Activated effector memory CD4-positive, alpha-beta T cell treated with anti-CD3 and anti-CD28 coated beads, Interleukin-2, amount 50 U/mL, for 16 hours (primary cell): ENCODE data around the gene CLDN16.

Experiments used
- DNase-seq: peaks from one replicate; pipeline ENCODE4 v3.0.0-alpha.2; 2020

The CLDN16 gene

GRCh38 chr3:190381441-190381840 lies 6.5 kb upstream of the CLDN16 start:
- no peak for DNase-seq

GRCh38 chr3:190382082-190382481 lies 5.9 kb upstream of the CLDN16 start:
- no peak for DNase-seq

- DNase-seq = no peak
Measured at GRCh38 chr3:190384309-190384756, 3.6 kb upstream of the CLDN16 start.

GRCh38 chr3:190385731-190386688 lies 2.0 kb upstream of the CLDN16 start:
- no peak for DNase-seq

- DNase-seq = no peak
Measured at GRCh38 chr3:190388703-190389102, 740 bp downstream of the CLDN16 start.

- no peak for DNase-seq
Measured at GRCh38 chr3:190396001-190396400, 8.0 kb downstream of the CLDN16 start.

- DNase-seq = no peak
Measured at GRCh38 chr3:190397889-190398288, 9.9 kb downstream of the CLDN16 start.

GRCh38 chr3:190399677-190400076 lies 11.7 kb downstream of the CLDN16 start:
- DNase-seq = no peak

- DNase-seq = no peak
Measured at GRCh38 chr3:190401963-190402362, 14.0 kb downstream of the CLDN16 start.

GRCh38 chr3:190404715-190405114 lies 16.8 kb downstream of the CLDN16 start:
- no peak for DNase-seq

GRCh38 chr3:190414297-190414696 lies 26.3 kb downstream of the CLDN16 start:
- no peak for DNase-seq

GRCh38 chr3:190424108-190424477 lies 36.1 kb downstream of the CLDN16 start:
- no peak for DNase-seq

GRCh38 chr3:190424478-190425439 lies 36.8 kb downstream of the CLDN16 start:
- peak; percentile 66 for DNase-seq

GRCh38 chr3:190425833-190426232 lies 37.9 kb downstream of the CLDN16 start:
- DNase-seq = no peak

GRCh38 chr3:190426806-190427507 lies 39.0 kb downstream of the CLDN16 start:
- DNase-seq = no peak

- DNase-seq = no peak
Measured at GRCh38 chr3:190429681-190430080, 41.7 kb downstream of the CLDN16 start.

GRCh38 chr3:190430906-190431305 lies 42.9 kb downstream of the CLDN16 start:
- no peak for DNase-seq

GRCh38 chr3:190432216-190432615 lies 44.3 kb downstream of the CLDN16 start:
- DNase-seq = no peak

- DNase-seq = no peak
Measured at GRCh38 chr3:190433626-190434025, 45.7 kb downstream of the CLDN16 start.

GRCh38 chr3:190435618-190436017 lies 47.7 kb downstream of the CLDN16 start:
- no peak for DNase-seq

- no peak for DNase-seq
Measured at GRCh38 chr3:190436331-190436730, 48.4 kb downstream of the CLDN16 start.

GRCh38 chr3:190442240-190442639 lies 54.3 kb downstream of the CLDN16 start:
- no peak for DNase-seq

GRCh38 chr3:190443257-190443656 lies 55.3 kb downstream of the CLDN16 start:
- DNase-seq = no peak
